Stimulated activated CD8-positive, alpha-beta memory T cell treated with anti-CD3 and anti-CD28 coated beads, Interleukin-12 subunit alpha, Interleukin-12 subunit beta, amount 100 ng/mL, for 1 hour (primary cell): ENCODE measurements around the gene IFIT1B.
"Not testable (repeated sequence)": the region's sequence is repeated elsewhere in the genome, so short reads cannot be mapped to it uniquely, and the experiment has no call there.

Source experiments
- DNase-seq: peaks from one replicate; pipeline ENCODE4 v3.0.0-alpha.2; 2020; ENCODE audit warnings: low read depth

IFIT1B gene

GRCh38 chr10:89382757-89383156 is 4.9 kb downstream of the IFIT1B start:
- no peak for DNase-seq

GRCh38 chr10:89384474-89385340 is 6.9 kb downstream of the IFIT1B start:
- no peak for DNase-seq

GRCh38 chr10:89388806-89389205 is 10.9 kb downstream of the IFIT1B start:
- DNase-seq, result no peak

- no peak for DNase-seq
Measured at GRCh38 chr10:89389254-89389653, 11.4 kb downstream of the IFIT1B start.

- DNase-seq, result no peak
Measured at GRCh38 chr10:89390476-89391225, 12.8 kb downstream of the IFIT1B start.

- DNase-seq, result not testable (repeated sequence)
Measured at GRCh38 chr10:89391226-89391576, 13.3 kb downstream of the IFIT1B start.

GRCh38 chr10:89391907-89392756 is 14.3 kb downstream of the IFIT1B start, which contains the start of gene IFIT1:
IFIT1 (plus strand) TSS chr10:89392623; CDS start chr10:89392713, 90 bp downstream.
- DNase-seq, result peak; percentile 25

- no peak for DNase-seq
Measured at GRCh38 chr10:89392974-89393373, 15.1 kb downstream of the IFIT1B start.

- DNase-seq, result no peak
Measured at GRCh38 chr10:89393898-89394297, 16.0 kb downstream of the IFIT1B start.

GRCh38 chr10:89395141-89395540 is 17.3 kb downstream of the IFIT1B start:
- no peak for DNase-seq

- DNase-seq, result no peak
Measured at GRCh38 chr10:89398003-89398749, 20.3 kb downstream of the IFIT1B start.

- no peak for DNase-seq
Measured at GRCh38 chr10:89399956-89400355, 22.1 kb downstream of the IFIT1B start.

GRCh38 chr10:89403043-89403442 is 25.2 kb downstream of the IFIT1B start:
- DNase-seq, result no peak

GRCh38 chr10:89404104-89405047 is 26.5 kb downstream of the IFIT1B start:
- no peak for DNase-seq

- DNase-seq, result not testable (repeated sequence)
Measured at GRCh38 chr10:89406178-89406577, 28.3 kb downstream of the IFIT1B start.

- DNase-seq, result not testable (repeated sequence)
Measured at GRCh38 chr10:89407792-89408191, 29.9 kb downstream of the IFIT1B start.

- DNase-seq, result not testable (repeated sequence)
Measured at GRCh38 chr10:89409282-89409681, 31.4 kb downstream of the IFIT1B start.

GRCh38 chr10:89410551-89410950 is 32.7 kb downstream of the IFIT1B start:
- not testable (repeated sequence) for DNase-seq

GRCh38 chr10:89411135-89411534 is 33.3 kb downstream of the IFIT1B start:
- DNase-seq, result not testable (repeated sequence)

GRCh38 chr10:89412276-89412675 is 34.4 kb downstream of the IFIT1B start:
- DNase-seq, result not testable (repeated sequence)
